Ascending aorta (tissue), 2 donors: Measurements from ENCODE around the gene TBK1. TPM values are rescaled to one million over a fixed set of nuclear protein-coding genes. Genes with fewer than 3 reads are reported as not detected.

Experiments
- DNase-seq, 2 donors: peaks; one replicate each; pipeline ENCODE4 v3.0.0-alpha.2; 2019; ENCODE audit warnings: low spot score in 2 of 2
- H3K27ac ChIP-seq, 2 donors: fragments of 200-600 bp; sonication (generic); one replicate each; pipeline ENCODE4 v1.5.1; 2016 to 2017; ENCODE audit warnings: mild to moderate bottlenecking in 1 of 2
- H3K27me3 ChIP-seq: fragments of 200-600 bp; sonication (generic); one replicate; pipeline ENCODE4 v1.5.1; 2017
- H3K36me3 ChIP-seq, 2 donors: fragments of 200-600 bp; sonication (generic); one replicate each; pipeline ENCODE4 v1.5.1; 2016
- H3K4me1 ChIP-seq, 2 donors: fragments of 200-600 bp; sonication (generic); one replicate each; pipeline ENCODE4 v1.5.1; 2016 to 2017; ENCODE audit warnings: mild to moderate bottlenecking in 1 of 2
- H3K4me3 ChIP-seq, 2 donors: fragments of 200-600 bp; sonication (generic); one replicate each; pipeline ENCODE4 v1.5.1; 2016 to 2017; ENCODE audit warnings: mild to moderate bottlenecking in 1 of 2
- H3K9me3 ChIP-seq, 2 donors: fragments of 200-600 bp; sonication (generic); one replicate each; pipeline ENCODE4 v1.5.1; 2016
- intact Hi-C: fragments of 100-400 bp; cut with DNase I; formaldehyde crosslinking; loops from one replicate; pipeline ENCODE4 v1.15.1; 2023
- total RNA-seq: library from RNA; depleted of rRNA; stranded (reverse); fragments of >200 nt; gene quantifications from one replicate; pipeline ENCODE4 v1.1.0, GENCODE V29; 2016
- TF ChIP-seq, protein P1 (sequence below), 3 experiments: fragments of 200-600 bp in 2 of 3; fragments of 450-650 bp in 1 of 3; sonication (generic) in 2 of 3; IDR thresholded peaks; one replicate each; pipeline ENCODE4 v1.5.1; 2016 to 2019; ENCODE audit warnings: antibody characterized with exemption in 3 of 3, mild to moderate bottlenecking in 1 of 3, moderate library complexity in 1 of 3

The TBK1 gene
- total RNA-seq, 1 donor from 2014 or later: 3.9 TPM

DNA sequence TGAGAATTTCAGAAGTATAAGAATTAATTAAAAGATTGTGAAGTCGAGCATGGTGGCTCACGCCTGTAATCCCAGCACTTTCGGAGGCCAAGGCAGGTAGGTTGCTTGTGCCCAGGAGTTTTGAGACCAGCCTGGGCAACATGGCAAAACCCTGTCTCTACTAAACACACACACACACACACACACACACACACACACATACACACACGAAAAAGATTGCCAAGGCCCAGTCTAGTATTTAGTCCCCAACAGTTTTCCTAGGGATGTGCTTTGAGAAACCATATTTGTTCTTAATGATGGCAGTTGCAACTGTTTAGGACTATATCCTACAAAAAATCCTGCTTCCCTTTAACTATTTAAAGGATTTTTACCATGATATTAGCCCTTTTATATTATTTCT is 6.0 kb downstream of the TBK1 start:
- no peak overlapping the region for H3K27ac ChIP-seq
- H3K9me3 ChIP-seq: no peaks in the 10 kb centered on the region
- no peaks in the 10 kb centered on the region for H3K27me3 ChIP-seq
- TF ChIP-seq, protein P1, sequence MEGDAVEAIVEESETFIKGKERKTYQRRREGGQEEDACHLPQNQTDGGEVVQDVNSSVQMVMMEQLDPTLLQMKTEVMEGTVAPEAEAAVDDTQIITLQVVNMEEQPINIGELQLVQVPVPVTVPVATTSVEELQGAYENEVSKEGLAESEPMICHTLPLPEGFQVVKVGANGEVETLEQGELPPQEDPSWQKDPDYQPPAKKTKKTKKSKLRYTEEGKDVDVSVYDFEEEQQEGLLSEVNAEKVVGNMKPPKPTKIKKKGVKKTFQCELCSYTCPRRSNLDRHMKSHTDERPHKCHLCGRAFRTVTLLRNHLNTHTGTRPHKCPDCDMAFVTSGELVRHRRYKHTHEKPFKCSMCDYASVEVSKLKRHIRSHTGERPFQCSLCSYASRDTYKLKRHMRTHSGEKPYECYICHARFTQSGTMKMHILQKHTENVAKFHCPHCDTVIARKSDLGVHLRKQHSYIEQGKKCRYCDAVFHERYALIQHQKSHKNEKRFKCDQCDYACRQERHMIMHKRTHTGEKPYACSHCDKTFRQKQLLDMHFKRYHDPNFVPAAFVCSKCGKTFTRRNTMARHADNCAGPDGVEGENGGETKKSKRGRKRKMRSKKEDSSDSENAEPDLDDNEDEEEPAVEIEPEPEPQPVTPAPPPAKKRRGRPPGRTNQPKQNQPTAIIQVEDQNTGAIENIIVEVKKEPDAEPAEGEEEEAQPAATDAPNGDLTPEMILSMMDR (IDR thresholded peaks at IDR 0.05): no peak
- no peak overlapping the region for H3K4me3 ChIP-seq
- peaks cover 0 to 15% of the 10 kb centered on the region in 2 donors for H3K4me1 ChIP-seq
- intact Hi-C loops: loop anchor here (10.0 kb wide), 1 partner anchor 157 kb away; the partner anchor contains the start of gene RASSF3
- peaks cover 12 to 18% of the 10 kb centered on the region in 2 donors for H3K36me3 ChIP-seq
- DNase-seq: no peak

DNA sequence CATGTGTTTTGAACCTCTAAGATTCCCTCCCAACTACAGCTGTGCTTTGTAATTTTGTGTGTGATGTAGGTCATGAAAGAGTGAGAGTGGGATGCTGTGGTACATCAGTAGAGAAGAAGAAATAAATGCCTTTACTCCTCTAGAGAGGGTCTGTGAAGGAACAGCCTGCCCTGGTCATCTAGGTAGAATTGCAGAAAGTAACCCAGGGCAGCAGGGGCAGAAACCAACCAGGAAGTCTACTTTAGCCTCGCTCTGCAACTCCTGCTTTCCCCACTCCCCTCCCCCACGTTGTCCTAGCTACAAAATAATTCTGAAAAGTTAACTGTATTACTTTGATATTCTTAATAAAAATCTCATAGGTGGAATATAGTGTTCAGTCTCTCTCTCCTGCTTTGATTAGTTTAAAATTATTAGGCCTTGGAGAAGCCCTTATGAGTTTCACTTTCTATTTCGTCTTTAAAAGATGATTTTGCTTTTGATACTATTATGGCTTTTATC is 7.5 kb downstream of the TBK1 start:
- intact Hi-C loops: loop anchor here (10.0 kb wide), 1 partner anchor 155 kb away; the partner anchor contains the start of gene RASSF3

DNA sequence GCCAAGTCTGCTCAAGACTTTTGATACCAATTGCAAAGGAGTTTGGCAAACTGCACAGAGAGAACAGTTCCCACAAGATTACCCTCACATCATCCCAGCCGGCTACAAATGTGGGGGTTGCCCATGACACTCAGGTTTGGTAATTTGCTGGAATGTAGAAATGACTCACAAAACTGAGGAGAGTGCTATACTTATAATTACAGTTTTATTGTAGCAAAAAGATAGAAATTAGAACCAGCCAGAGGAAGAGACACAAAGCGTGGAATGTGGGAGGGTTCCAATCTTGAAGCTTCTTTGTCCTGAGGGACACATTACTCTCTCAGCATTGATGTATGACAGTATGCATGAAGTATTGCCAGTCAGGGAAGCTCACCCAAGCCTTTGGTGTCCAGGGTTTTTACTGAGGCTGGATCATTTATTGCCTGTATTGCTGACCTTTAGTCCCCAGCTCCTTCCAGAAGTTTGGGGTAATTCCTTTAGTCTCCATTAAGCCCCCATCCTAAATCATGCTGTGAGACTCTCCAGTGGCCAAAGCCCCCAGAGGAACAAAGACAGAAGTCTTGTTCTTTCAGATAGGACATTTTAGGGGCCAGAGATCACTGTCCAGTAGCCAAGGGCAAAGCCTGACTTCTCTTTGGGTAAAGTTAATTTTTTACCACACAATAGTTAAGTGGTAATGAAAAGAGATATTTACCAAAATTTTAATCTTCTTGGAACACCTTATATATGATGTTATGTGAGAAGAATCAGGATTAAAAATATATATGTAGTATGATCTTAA is 9.9 kb downstream of the TBK1 start:
- Histone ChIP-seq H3K27me3 (no peaks in the 10 kb centered on the region), H3K27ac (no peak overlapping the region), H3K9me3 (no peaks in the 10 kb centered on the region), H3K36me3 (peaks cover 34 to 48% of the 10 kb centered on the region in 2 donors), H3K4me1 (peaks cover 0 to 7% of the 10 kb centered on the region in 2 donors), H3K4me3 (no peak overlapping the region)
- intact Hi-C loops: no loop called here
- TF ChIP-seq, protein P1 (IDR thresholded peaks at IDR 0.05): no peak
- no peak for DNase-seq

More for the DNA sequence above, 7.5 kb downstream of the TBK1 start:
- TF ChIP-seq, protein P1 (IDR thresholded peaks at IDR 0.05): no peak
- Histone ChIP-seq H3K27me3 (no peaks in the 10 kb centered on the region), H3K4me1 (peaks cover 0 to 10% of the 10 kb centered on the region in 2 donors), H3K9me3 (no peaks in the 10 kb centered on the region), H3K27ac (peak overlapping the region in 1 of 2 donors; percentile 50), H3K4me3 (peak overlapping the region; percentile 14 to 52), H3K36me3 (peaks cover 19 to 25% of the 10 kb centered on the region in 2 donors)
- DNase-seq: no peak

DNA sequence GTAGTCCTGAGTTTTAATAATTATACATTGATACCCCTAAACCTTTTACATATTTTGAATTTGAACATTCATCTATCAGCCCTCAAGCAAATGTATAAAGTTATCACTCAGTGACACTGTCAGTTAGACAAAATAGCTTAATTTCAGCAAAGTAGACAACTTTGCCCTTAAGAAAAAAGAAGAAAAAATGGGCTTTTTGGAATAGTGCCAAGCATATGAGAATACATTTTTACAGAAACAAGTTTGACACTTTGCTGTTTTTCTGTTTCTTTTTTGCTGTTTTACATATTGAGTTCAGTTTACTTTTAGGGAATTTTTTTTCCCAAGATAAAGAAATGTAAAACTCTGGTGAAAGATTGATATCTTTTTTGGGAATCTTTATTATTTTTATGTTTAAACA is 14.3 kb downstream of the TBK1 start:
- TF ChIP-seq, protein P1 (IDR thresholded peaks at IDR 0.05): no peak
- Histone ChIP-seq H3K9me3 (no peaks in the 10 kb centered on the region), H3K4me1 (no peaks in the 10 kb centered on the region), H3K27ac (no peak overlapping the region), H3K36me3 (peaks cover 46 to 68% of the 10 kb centered on the region in 2 donors), H3K4me3 (no peak overlapping the region), H3K27me3 (no peaks in the 10 kb centered on the region)
- no peak for DNase-seq
- intact Hi-C loops: no loop called here

DNA sequence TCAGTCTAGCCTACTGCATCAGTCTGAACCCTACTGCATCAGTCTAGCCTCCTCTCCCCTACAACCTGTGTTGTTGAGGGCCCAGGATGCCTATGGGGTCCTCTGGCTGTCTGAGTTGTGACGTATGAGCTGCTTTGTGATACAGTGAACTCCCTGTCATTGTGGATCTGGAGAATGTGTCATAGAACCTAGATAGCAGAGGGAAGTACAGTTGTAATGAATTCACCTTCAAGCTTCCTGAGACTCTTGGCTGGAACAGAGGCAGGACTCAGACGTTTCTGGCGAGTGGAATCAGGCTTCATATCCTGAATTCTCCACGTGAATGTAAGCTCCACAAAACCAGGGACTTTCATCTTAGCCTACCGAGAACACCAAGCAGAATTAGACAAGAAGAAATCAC is 17.0 kb downstream of the TBK1 start:
- H3K9me3 ChIP-seq: no peaks in the 10 kb centered on the region
- no peak overlapping the region for H3K4me3 ChIP-seq
- no peak for DNase-seq
- no peak overlapping the region for H3K27ac ChIP-seq
- no peaks in the 10 kb centered on the region for H3K4me1 ChIP-seq
- intact Hi-C loops: no loop called here
- TF ChIP-seq, protein P1 (IDR thresholded peaks at IDR 0.05): no peak
- H3K36me3 ChIP-seq: peaks cover 45 to 72% of the 10 kb centered on the region in 2 donors
- no peaks in the 10 kb centered on the region for H3K27me3 ChIP-seq
